HEK293 (cell line): ENCODE results near the gene KCNF1.

Experiments
- TRIM28 ChIP-seq: IDR thresholded peaks from 2 replicates; pipeline ENCODE4 v1.6.1; 2011; ENCODE audit warnings: low read length, control low read depth, borderline replicate concordance
- ZFHX2 ChIP-seq: fragments of 450-650 bp; formaldehyde crosslinking; conservative IDR thresholded peaks from 2 replicates; pipeline ENCODE4 v1.5.1; 2016; ENCODE audit warnings: missing biosample characterization, missing genetic modification characterization
- ZNF175 ChIP-seq: fragments of 450-650 bp; formaldehyde crosslinking; IDR thresholded peaks from 2 replicates; pipeline ENCODE4 v1.5.1; 2016; ENCODE audit warnings: missing biosample characterization, missing genetic modification characterization
- ZNF19 ChIP-seq: fragments of 450-650 bp; formaldehyde crosslinking; IDR thresholded peaks from 2 replicates; pipeline ENCODE4; 2016; ENCODE audit warnings: missing biosample characterization, missing genetic modification characterization, low read depth
- ZNF292 ChIP-seq: fragments of 450-650 bp; formaldehyde crosslinking; IDR thresholded peaks from 2 replicates; pipeline ENCODE4 v1.5.1; 2016; ENCODE audit warnings: low read depth, missing biosample characterization, missing genetic modification characterization, borderline replicate concordance
- ZNF302 ChIP-seq: fragments of 450-650 bp; formaldehyde crosslinking; IDR thresholded peaks from 2 replicates; pipeline ENCODE4 v1.5.1; 2016; ENCODE audit warnings: missing biosample characterization, missing genetic modification characterization, low read depth
- ZNF416 ChIP-seq: fragments of 450-650 bp; formaldehyde crosslinking; IDR thresholded peaks from 2 replicates; pipeline ENCODE4 v1.5.1; 2016; ENCODE audit warnings: missing biosample characterization, missing genetic modification characterization
- ZNF48 ChIP-seq: fragments of 450-650 bp; formaldehyde crosslinking; IDR thresholded peaks from 2 replicates; pipeline ENCODE4 v1.5.1; 2016; ENCODE audit warnings: missing biosample characterization, missing genetic modification characterization
- ZNF610 ChIP-seq: fragments of 450-650 bp; formaldehyde crosslinking; IDR thresholded peaks from 2 replicates; pipeline ENCODE4 v1.5.1; 2016; ENCODE audit warnings: missing biosample characterization, missing genetic modification characterization, borderline replicate concordance
- ZNF791 ChIP-seq: fragments of 450-650 bp; formaldehyde crosslinking; IDR thresholded peaks from 2 replicates; pipeline ENCODE4 v1.5.1; 2016; ENCODE audit warnings: missing biosample characterization, missing genetic modification characterization
- TF ChIP-seq, protein P1 (sequence below): fragments of 450-650 bp; formaldehyde crosslinking; IDR thresholded peaks from 2 replicates; pipeline ENCODE4 v1.5.1; 2016; ENCODE audit warnings: missing biosample characterization, missing genetic modification characterization
- TF ChIP-seq, protein P2 (sequence below): fragments of 450-650 bp; formaldehyde crosslinking; IDR thresholded peaks from 2 replicates; pipeline ENCODE4 v1.5.1; 2016; ENCODE audit warnings: missing biosample characterization, missing genetic modification characterization

DNA sequence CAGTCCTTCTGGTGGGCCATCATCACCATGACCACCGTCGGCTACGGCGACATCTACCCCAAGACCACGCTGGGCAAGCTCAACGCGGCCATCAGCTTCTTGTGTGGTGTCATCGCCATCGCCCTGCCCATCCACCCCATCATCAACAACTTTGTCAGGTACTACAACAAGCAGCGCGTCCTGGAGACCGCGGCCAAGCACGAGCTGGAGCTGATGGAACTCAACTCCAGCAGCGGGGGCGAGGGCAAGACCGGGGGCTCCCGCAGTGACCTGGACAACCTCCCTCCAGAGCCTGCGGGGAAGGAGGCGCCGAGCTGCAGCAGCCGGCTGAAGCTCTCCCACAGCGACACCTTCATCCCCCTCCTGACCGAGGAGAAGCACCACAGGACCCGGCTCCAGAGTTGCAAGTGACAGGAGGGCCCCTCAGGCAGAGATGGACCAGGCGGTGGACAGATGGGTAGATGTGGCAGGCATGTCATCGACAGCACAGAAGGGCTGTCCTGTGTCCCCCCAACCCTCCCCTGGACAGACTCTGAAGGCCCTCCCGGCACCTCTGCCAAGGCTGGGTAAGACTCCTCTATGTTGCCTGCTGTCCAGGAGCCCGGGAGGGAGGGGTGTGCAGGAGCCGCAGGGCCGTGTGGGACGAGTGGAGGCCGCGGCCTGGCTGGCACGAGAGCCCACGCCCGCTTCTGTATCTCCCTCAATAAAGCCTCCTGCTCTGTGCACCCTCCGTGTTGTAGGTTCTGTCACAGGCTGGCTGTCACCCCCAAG lies 2.0 kb downstream of the KCNF1 start:
- TF ChIP-seq, protein P1, sequence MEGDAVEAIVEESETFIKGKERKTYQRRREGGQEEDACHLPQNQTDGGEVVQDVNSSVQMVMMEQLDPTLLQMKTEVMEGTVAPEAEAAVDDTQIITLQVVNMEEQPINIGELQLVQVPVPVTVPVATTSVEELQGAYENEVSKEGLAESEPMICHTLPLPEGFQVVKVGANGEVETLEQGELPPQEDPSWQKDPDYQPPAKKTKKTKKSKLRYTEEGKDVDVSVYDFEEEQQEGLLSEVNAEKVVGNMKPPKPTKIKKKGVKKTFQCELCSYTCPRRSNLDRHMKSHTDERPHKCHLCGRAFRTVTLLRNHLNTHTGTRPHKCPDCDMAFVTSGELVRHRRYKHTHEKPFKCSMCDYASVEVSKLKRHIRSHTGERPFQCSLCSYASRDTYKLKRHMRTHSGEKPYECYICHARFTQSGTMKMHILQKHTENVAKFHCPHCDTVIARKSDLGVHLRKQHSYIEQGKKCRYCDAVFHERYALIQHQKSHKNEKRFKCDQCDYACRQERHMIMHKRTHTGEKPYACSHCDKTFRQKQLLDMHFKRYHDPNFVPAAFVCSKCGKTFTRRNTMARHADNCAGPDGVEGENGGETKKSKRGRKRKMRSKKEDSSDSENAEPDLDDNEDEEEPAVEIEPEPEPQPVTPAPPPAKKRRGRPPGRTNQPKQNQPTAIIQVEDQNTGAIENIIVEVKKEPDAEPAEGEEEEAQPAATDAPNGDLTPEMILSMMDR (tag by site-specific recombination): no peak
- TF ChIP-seq ZNF48: no peak
- TF ChIP-seq ZNF175: no peak
- TF ChIP-seq ZNF610 (tag by site-specific recombination): no peak
- no peak for TF ChIP-seq ZNF302 (tag by site-specific recombination)
- TF ChIP-seq ZNF292 (tag by site-specific recombination): no peak
- no peak for TF ChIP-seq ZNF416 (tag by site-specific recombination)
- TF ChIP-seq, protein P2, sequence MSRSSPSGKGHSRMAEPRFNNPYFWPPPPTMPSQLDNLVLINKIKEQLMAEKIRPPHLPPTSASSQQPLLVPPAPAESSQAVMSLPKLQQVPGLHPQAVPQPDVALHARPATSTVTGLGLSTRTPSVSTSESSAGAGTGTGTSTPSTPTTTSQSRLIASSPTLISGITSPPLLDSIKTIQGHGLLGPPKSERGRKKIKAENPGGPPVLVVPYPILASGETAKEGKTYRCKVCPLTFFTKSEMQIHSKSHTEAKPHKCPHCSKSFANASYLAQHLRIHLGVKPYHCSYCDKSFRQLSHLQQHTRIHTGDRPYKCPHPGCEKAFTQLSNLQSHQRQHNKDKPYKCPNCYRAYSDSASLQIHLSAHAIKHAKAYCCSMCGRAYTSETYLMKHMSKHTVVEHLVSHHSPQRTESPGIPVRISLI: no peak
- no peak for TF ChIP-seq ZNF791 (tag by site-specific recombination)
- no peak for TF ChIP-seq TRIM28
- TF ChIP-seq ZNF19: no peak
- no peak for TF ChIP-seq ZFHX2 (tag by site-specific recombination)
